NCI-H1694 (cell line): Measurements from ENCODE around the gene BARX2.
"Not testable (repeated sequence)": the region's sequence is repeated elsewhere in the genome, so short reads cannot be mapped to it uniquely, and the experiment has no call there.

Source experiments
- DNase-seq: peaks from one replicate; lab custom pipeline; 2025; lab: John Stamatoyannopoulos, UW

Gene BARX2

GRCh38 chr11:129375751-129376657 is at the start of gene BARX2:
Gene BARX2, plus strand, starts transcription at chr11:129375848. Its CDS starts 188 bp downstream, at chr11:129376036.
- no peak for DNase-seq

GRCh38 chr11:129326921-129327320 is 48.7 kb upstream of the BARX2 start:
- DNase-seq: no peak

GRCh38 chr11:129327708-129328107 is 47.9 kb upstream of the BARX2 start:
- DNase-seq: not testable (repeated sequence)

GRCh38 chr11:129328756-129329155 is 46.9 kb upstream of the BARX2 start:
- no peak for DNase-seq

- DNase-seq: no peak
These were observed 44.4 kb upstream of the BARX2 start for GRCh38 chr11:129331217-129331616.

GRCh38 chr11:129331871-129332274 is 43.8 kb upstream of the BARX2 start:
- peak; percentile 64 for DNase-seq

GRCh38 chr11:129333873-129334272 is 41.8 kb upstream of the BARX2 start:
- DNase-seq: no peak

- not testable (repeated sequence) for DNase-seq
These were observed 31.2 kb upstream of the BARX2 start for GRCh38 chr11:129344301-129344940.

- DNase-seq: no peak
These were observed 28.7 kb upstream of the BARX2 start for GRCh38 chr11:129346916-129347315.

GRCh38 chr11:129348813-129349212 is 26.8 kb upstream of the BARX2 start:
- DNase-seq: no peak

GRCh38 chr11:129352676-129353075 is 23.0 kb upstream of the BARX2 start:
- DNase-seq: no peak

- no peak for DNase-seq
These were observed 21.0 kb upstream of the BARX2 start for GRCh38 chr11:129354691-129355090.

GRCh38 chr11:129359748-129360147 is 15.9 kb upstream of the BARX2 start:
- no peak for DNase-seq

GRCh38 chr11:129364143-129364654 is 11.4 kb upstream of the BARX2 start:
- DNase-seq: no peak

GRCh38 chr11:129365816-129366215 is 9.8 kb upstream of the BARX2 start:
- no peak for DNase-seq

- DNase-seq: no peak
These were observed 8.7 kb upstream of the BARX2 start for GRCh38 chr11:129366737-129367597.

- DNase-seq: no peak
These were observed 6.6 kb upstream of the BARX2 start for GRCh38 chr11:129368889-129369672.

- no peak for DNase-seq
These were observed 4.9 kb upstream of the BARX2 start for GRCh38 chr11:129370715-129371114.

GRCh38 chr11:129372609-129373488 is 2.8 kb upstream of the BARX2 start:
- no peak for DNase-seq

GRCh38 chr11:129373489-129373953 is 2.1 kb upstream of the BARX2 start:
- no peak for DNase-seq
